ENCODE measurements around the gene RUBCNL.

RUBCNL gene

DNA sequence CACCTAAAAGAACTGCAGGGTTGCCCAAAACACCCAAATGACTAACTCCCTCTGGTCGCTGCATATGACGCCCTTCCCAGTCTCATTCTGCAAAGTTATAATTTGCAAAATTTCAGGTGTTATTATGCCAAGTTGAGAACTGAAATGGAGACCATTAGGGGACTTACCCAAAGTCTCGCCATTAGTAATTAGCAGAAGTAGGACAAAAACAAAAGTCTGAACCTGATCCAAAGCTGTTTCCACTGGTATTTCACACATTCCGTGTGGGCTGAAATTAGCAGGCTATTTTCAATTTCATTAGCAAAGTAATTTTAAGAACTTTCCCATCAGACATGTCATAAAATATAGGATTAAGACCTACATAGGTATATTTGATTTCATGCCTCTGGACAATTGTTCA lies 6.8 kb downstream of the RUBCNL start:
- no peak overlapping the region for H3K27ac ChIP-seq (ENCODE audit: extremely low read depth, low read depth, low read length)
- TF ChIP-seq, protein P1, sequence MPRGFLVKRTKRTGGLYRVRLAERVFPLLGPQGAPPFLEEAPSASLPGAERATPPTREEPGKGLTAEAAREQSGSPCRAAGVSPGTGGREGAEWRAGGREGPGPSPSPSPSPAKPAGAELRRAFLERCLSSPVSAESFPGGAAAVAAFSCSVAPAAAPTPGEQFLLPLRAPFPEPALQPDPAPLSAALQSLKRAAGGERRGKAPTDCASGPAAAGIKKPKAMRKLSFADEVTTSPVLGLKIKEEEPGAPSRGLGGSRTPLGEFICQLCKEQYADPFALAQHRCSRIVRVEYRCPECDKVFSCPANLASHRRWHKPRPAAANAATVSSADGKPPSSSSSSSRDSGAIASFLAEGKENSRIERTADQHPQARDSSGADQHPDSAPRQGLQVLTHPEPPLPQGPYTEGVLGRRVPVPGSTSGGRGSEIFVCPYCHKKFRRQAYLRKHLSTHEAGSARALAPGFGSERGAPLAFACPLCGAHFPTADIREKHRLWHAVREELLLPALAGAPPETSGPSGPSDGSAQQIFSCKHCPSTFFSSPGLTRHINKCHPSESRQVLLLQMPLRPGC (tag by site-specific recombination; IDR thresholded peaks at IDR 0.05): no peak
- no peak for TF ChIP-seq ZNF391 (tag by site-specific recombination; IDR thresholded peaks at IDR 0.05; ENCODE audit: borderline replicate concordance, low read depth)
- TF ChIP-seq ZNF791 (tag by site-specific recombination; IDR thresholded peaks at IDR 0.05): no peak
- TF ChIP-seq WT1 (tag by site-specific recombination; IDR thresholded peaks at IDR 0.05): no peak
- no peak for TF ChIP-seq ZNF169 (tag by site-specific recombination; IDR thresholded peaks at IDR 0.05)
- TF ChIP-seq, protein P2, sequence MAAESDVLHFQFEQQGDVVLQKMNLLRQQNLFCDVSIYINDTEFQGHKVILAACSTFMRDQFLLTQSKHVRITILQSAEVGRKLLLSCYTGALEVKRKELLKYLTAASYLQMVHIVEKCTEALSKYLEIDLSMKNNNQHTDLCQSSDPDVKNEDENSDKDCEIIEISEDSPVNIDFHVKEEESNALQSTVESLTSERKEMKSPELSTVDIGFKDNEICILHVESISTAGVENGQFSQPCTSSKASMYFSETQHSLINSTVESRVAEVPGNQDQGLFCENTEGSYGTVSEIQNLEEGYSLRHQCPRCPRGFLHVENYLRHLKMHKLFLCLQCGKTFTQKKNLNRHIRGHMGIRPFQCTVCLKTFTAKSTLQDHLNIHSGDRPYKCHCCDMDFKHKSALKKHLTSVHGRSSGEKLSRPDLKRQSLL (tag by site-specific recombination; IDR thresholded peaks at IDR 0.05): no peak
- TF ChIP-seq ZEB2 (tag by site-specific recombination; IDR thresholded peaks at IDR 0.05): no peak
- TF ChIP-seq ZNF621 (tag by site-specific recombination; IDR thresholded peaks at IDR 0.05): no peak
- no peak for TF ChIP-seq ZNF585B (tag by site-specific recombination; IDR thresholded peaks at IDR 0.05)
- TF ChIP-seq, protein P3, sequence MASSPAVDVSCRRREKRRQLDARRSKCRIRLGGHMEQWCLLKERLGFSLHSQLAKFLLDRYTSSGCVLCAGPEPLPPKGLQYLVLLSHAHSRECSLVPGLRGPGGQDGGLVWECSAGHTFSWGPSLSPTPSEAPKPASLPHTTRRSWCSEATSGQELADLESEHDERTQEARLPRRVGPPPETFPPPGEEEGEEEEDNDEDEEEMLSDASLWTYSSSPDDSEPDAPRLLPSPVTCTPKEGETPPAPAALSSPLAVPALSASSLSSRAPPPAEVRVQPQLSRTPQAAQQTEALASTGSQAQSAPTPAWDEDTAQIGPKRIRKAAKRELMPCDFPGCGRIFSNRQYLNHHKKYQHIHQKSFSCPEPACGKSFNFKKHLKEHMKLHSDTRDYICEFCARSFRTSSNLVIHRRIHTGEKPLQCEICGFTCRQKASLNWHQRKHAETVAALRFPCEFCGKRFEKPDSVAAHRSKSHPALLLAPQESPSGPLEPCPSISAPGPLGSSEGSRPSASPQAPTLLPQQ (tag by site-specific recombination; IDR thresholded peaks at IDR 0.05): no peak
- no peak for TF ChIP-seq ZNF398 (tag by site-specific recombination; IDR thresholded peaks at IDR 0.05)
- no peak for TF ChIP-seq ZNF280D (tag by site-specific recombination; IDR thresholded peaks at IDR 0.05)
- no peak for TF ChIP-seq PRDM6 (tag by site-specific recombination; IDR thresholded peaks at IDR 0.05)
- TF ChIP-seq ZNF394 (tag by site-specific recombination; IDR thresholded peaks at IDR 0.05; ENCODE audit: borderline replicate concordance): no peak
- TF ChIP-seq, protein P4, sequence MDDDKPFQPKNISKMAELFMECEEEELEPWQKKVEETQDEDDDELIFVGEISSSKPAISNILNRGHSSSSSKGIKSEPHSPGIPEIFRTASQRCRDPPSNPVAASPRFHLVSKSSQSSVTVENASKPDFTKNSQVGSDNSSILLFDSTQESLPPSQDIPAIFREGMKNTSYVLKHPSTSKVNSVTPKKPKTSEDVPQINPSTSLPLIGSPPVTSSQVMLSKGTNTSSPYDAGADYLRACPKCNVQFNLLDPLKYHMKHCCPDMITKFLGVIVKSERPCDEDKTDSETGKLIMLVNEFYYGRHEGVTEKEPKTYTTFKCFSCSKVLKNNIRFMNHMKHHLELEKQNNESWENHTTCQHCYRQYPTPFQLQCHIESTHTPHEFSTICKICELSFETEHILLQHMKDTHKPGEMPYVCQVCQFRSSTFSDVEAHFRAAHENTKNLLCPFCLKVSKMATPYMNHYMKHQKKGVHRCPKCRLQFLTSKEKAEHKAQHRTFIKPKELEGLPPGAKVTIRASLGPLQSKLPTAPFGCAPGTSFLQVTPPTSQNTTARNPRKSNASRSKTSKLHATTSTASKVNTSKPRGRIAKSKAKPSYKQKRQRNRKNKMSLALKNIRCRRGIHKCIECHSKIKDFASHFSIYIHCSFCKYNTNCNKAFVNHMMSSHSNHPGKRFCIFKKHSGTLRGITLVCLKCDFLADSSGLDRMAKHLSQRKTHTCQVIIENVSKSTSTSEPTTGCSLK (tag by site-specific recombination; IDR thresholded peaks at IDR 0.05): no peak
- CTCF ChIA-PET: no interaction called here
- POLR2A ChIA-PET: no interaction called here
- H3K36me3 ChIP-seq (ENCODE audit: control insufficient read depth in 2 of 2, insufficient read depth in 1 of 2, low read length in 2 of 2): no peaks in the 10 kb centered on the region
- no peak overlapping the region for H3K4me3 ChIP-seq (ENCODE audit: low read depth, low read length)
- no peaks in the 10 kb centered on the region for H3K9me3 ChIP-seq (ENCODE audit: control insufficient read depth, insufficient read depth, low read depth, low read length)
- no peaks in the 10 kb centered on the region for H3K4me1 ChIP-seq (ENCODE audit: control insufficient read depth, insufficient read depth, low read length)

All from HEK293 (cell line).